GM12872 (cell line): Measurements from ENCODE around the gene IFT43.

Experiments used
- CTCF ChIP-seq: IDR thresholded peaks from 3 replicates; pipeline ENCODE4 v1.5.1; 2011; ENCODE audit warnings: low read depth, mild to moderate bottlenecking, low read length, moderate library complexity; ENCODE audit not compliant: insufficient read depth

Gene IFT43

DNA sequence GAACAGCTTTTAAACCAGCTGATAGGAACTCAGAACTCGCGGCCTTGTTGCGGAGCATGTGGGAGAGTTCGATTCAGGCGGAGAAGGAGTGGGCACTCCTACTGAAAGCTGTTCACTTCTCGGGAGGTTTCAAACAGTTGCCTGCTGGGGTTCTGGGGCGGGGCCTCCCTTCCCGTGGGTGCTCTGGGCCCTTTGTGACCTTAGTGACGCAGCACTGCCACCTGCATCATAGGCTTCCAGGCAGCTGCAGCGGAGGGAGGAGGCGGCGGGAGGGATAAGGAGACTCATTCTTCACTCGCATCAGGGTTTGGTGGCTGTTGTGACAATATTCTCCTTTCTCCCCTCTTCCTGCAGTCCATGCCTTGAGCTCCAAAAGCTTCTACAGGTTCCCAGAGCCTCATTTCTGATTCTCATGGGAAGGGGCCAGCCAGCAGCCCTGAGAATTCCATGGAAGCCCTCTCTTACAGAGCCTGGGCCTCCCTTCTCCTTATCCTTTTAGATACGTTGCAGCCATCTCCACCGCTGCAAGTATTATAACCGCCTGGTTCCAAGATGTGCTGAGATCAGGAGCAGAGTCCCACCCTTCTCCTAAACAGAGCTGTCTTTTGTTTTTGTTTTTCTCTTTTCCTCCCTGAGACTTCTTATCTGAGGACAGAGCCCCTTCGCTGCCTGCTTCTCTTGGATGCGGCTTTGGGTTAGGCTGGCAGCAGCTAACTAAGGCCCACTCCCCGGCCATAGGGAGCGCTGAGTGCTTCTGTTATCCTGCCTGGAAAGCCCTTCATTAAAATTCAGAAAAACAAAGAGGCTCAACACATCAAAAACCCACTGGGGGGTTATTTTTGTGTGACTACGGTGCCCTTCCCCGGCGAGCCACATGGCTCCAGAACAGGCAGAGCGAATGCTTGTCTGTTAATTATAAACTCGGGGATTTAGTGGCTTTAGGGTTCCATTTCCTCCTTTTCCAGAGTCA, 98.5 kb downstream of the IFT43 start:
- no peak for TF ChIP-seq CTCF

GRCh38 chr14:76085358-76085757, 99.8 kb downstream of the IFT43 start:
- no peak for TF ChIP-seq CTCF

- TF ChIP-seq CTCF: no peak
These were observed 101.1 kb downstream of the IFT43 start for GRCh38 chr14:76086636-76087035.

- TF ChIP-seq CTCF: no peak
These were observed 102.8 kb downstream of the IFT43 start for GRCh38 chr14:76088326-76088725.

- TF ChIP-seq CTCF: no peak
These were observed 103.4 kb downstream of the IFT43 start for GRCh38 chr14:76088771-76089571.

DNA sequence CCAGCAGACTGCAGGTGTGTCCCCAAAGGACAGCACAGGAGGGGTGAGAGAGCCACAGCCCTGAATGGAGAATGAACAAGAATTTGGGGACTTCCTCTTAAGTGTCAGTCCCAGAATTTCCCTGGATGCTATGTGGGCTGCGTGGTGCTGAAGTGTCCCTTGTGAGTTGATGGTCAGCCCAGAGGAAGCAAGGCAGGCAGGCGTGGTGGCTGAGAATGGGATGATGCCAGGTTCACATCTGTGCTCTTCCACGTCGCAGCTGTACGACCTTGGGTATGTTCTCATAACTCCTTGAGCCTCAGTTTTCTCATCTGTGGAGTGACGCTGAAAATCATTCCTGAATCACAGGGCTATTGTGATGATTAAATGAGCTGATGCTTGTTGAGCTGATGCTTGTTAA, 104.0 kb downstream of the IFT43 start:
- no peak for TF ChIP-seq CTCF
